ENCODE results near the gene MAGIX. TPM values are rescaled to one million over a fixed set of nuclear protein-coding genes. Genes with fewer than 3 reads are reported as not detected.

Gene MAGIX
- polyA plus RNA-seq, 1 experiment, result 0.40 TPM

GRCh38 chrX:49160908-49161307, 1.6 kb upstream of the MAGIX start:
- Histone ChIP-seq H3K27me3 (ENCODE audit: control insufficient read depth, insufficient read depth, low read length) (no peaks in the 10 kb centered on the region), H3K27ac (ENCODE audit: low read depth, low read length) (no peak overlapping the region), H3K9me3 (ENCODE audit: control insufficient read depth, insufficient read depth, low read length) (no peaks in the 10 kb centered on the region), H3K4me3 (ENCODE audit: low read depth, low read length) (no peak overlapping the region)
- CTCF ChIA-PET, result no interaction called here
- POLR2A ChIA-PET, result no interaction called here
- DNase-seq (ENCODE audit: low read depth, low spot score), result no peak
- no peak for TF ChIP-seq CTCF (IDR thresholded peaks at IDR 0.05; ENCODE audit: low read depth, low read length)

DNA sequence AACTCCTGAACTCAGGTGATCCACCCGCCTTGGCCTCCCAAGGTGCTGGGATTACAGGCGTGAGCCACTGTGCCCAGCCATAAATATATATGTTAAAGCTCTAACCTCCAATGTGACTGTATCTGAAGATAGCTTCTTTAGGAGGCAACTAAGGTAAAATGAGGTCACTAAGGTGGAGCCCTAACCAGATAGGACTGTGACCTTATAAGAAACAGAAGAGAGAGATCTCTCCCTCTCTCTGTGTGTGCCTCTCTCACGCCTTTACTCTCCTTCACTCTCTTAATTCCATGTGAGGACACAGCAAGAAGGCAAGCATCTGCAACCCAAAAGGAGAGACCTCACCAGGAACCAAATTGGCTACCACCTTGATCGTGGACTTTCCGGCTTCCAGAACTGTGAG, 926 bp upstream of the MAGIX start:
- POLR2A ChIA-PET, result no interaction called here
- DNase-seq (ENCODE audit: low read depth, low spot score), result no peak
- TF ChIP-seq CTCF (IDR thresholded peaks at IDR 0.05; ENCODE audit: low read depth, low read length), result no peak
- CTCF ChIA-PET, result no interaction called here
- H3K27me3 ChIP-seq (ENCODE audit: control insufficient read depth, insufficient read depth, low read length), result no peaks in the 10 kb centered on the region
- no peaks in the 10 kb centered on the region for H3K9me3 ChIP-seq (ENCODE audit: control insufficient read depth, insufficient read depth, low read length)
- H3K4me3 ChIP-seq (ENCODE audit: low read depth, low read length), result no peak overlapping the region
- H3K27ac ChIP-seq (ENCODE audit: low read depth, low read length), result no peak overlapping the region

- TF ChIP-seq CTCF (IDR thresholded peaks at IDR 0.05; ENCODE audit: low read depth, low read length), result peak; percentile 47
- Histone ChIP-seq H3K27ac (ENCODE audit: low read depth, low read length) (peak overlapping the region; percentile 70), H3K27me3 (ENCODE audit: control insufficient read depth, insufficient read depth, low read length) (no peaks in the 10 kb centered on the region), H3K4me3 (ENCODE audit: low read depth, low read length) (peak overlapping the region; percentile 50), H3K9me3 (ENCODE audit: control insufficient read depth, insufficient read depth, low read length) (no peaks in the 10 kb centered on the region)
- ChIA-PET POLR2A (interaction anchor here (1.0 to 1.2 kb wide), 2 partner anchors 9 to 27 kb away, joined by 3 to 5 read pairs; no protein-coding TSS in a partner anchor), CTCF (interaction anchor here (0.7 to 1.8 kb wide), 6 partner anchors 8 to 29 kb away, joined by 3 to 8 read pairs (median 4); no protein-coding TSS in a partner anchor)
- DNase-seq (ENCODE audit: low read depth, low spot score), result no peak
Measured at GRCh38 chrX:49163555-49164419, 1.2 kb downstream of the MAGIX start.

- POLR2A ChIA-PET, result no interaction called here
- no peak for TF ChIP-seq CTCF (IDR thresholded peaks at IDR 0.05; ENCODE audit: low read depth, low read length)
- Histone ChIP-seq H3K27ac (ENCODE audit: low read depth, low read length) (no peak overlapping the region), H3K9me3 (ENCODE audit: control insufficient read depth, insufficient read depth, low read length) (no peaks in the 10 kb centered on the region), H3K4me3 (ENCODE audit: low read depth, low read length) (no peak overlapping the region), H3K27me3 (ENCODE audit: control insufficient read depth, insufficient read depth, low read length) (no peaks in the 10 kb centered on the region)
- CTCF ChIA-PET, result interaction anchor here (1.5 to 1.8 kb wide), 2 partner anchors 9 to 11 kb away, joined by 8 read pairs; no protein-coding TSS in a partner anchor
- DNase-seq (ENCODE audit: low read depth, low spot score), result no peak
Measured at GRCh38 chrX:49164589-49165360, 2.2 kb downstream of the MAGIX start.
